ENCODE results near the gene ILKAP. TPM values are rescaled to one million over a fixed set of nuclear protein-coding genes. Genes with fewer than 3 reads are reported as not detected.

ILKAP gene
- total and polyA plus RNA-seq, 2 experiments from 2014 or later: 11.9 to 35.0 TPM

DNA sequence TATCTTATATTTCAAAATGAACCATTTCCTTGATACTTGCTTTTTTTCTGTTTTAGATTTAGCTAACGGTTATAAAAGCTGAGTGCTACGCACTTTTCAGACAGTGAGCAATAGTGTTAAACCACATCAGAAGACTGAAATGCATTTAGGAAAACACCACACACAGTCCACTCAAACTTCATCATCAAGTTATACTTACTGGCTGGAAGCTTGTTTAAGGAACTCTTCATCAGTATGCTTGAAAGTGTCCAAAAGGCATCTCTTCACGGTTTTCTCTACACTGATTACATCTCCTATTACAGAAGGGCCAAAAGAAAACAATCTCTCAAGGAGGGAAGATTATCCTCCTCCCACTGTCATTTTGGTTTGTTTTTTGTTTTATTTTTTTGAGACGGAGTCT is 19.7 kb downstream of the ILKAP start:
- Histone ChIP-seq H3K79me2 (ENCODE audit: insufficient read depth) (peaks cover 53% of the 10 kb centered on the region), H3K27me3 (replicated peaks; ENCODE audit: insufficient read depth) (no peaks in the 10 kb centered on the region), H3K4me3 (no peak overlapping the region), H3K27ac (no peak overlapping the region), H3K9me2 (ENCODE audit: insufficient read depth) (no peaks in the 10 kb centered on the region), H3K9me3 (ENCODE audit: low read depth) (no peaks in the 10 kb centered on the region), H3K9ac (no peak overlapping the region), H4K20me1 (ENCODE audit: insufficient read depth) (no peaks in the 10 kb centered on the region), H2AFZ (no peak overlapping the region), H3F3A (ENCODE audit: insufficient read depth) (0 out of 2 replicates have a peak, but pooled peaks cover 4% of the 10 kb centered on the region), H3K4me1 (ENCODE audit: insufficient read depth) (no peaks in the 10 kb centered on the region), H3K36me3 (ENCODE audit: low read depth) (peaks cover 80% of the 10 kb centered on the region), H3K4me2 (ENCODE audit: unreplicated experiment) (no peak overlapping the region)
- DNase-seq: no peak
- TF ChIP-seq EZH2phosphoT487 (IDR thresholded peaks at IDR 0.05; ENCODE audit: insufficient read depth, low read depth): no peak
- TF ChIP-seq EZH2 (IDR thresholded peaks at IDR 0.05; ENCODE audit: insufficient read depth, poor library complexity, severe bottlenecking): no peak
- 86 to 88% methylated on average over 4 of the region's 4 CpGs for WGBS, 2 experiments (ENCODE audit: low coverage in 1 of 2, low lambda C conversion rate in 2 of 2, missing lambda C conversion rate in 2 of 2)
- in situ Hi-C loops (cut with MboI): no loop called here

DNA sequence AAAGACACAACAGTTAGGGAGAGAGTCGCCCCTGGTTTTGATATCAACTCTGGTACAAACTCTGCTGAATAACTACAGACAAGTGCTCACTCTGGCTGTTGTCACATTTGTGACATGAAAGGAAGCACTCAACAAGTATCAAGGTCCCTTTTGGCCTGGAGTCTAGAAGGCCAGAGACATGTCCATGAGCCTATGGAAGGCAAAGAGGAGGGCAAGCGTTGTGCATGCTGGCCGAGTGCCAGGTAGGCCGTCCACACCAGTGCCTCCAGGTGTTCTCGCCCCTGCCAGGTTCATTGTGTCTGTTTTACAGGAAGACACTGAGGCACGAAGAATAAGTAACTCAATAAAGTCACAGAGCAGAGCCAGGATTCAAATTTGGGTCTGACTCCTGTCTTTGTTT is 21.1 kb downstream of the ILKAP start:
- no peak overlapping the region for H3K4me2 ChIP-seq (ENCODE audit: unreplicated experiment)
- H3K27me3 ChIP-seq (replicated peaks; ENCODE audit: insufficient read depth): no peaks in the 10 kb centered on the region
- H3K4me1 ChIP-seq (ENCODE audit: insufficient read depth): no peaks in the 10 kb centered on the region
- H3K9ac ChIP-seq: no peak overlapping the region
- peaks cover 80% of the 10 kb centered on the region for H3K36me3 ChIP-seq (ENCODE audit: low read depth)
- H2AFZ ChIP-seq: no peak overlapping the region
- DNase-seq: no peak
- in situ Hi-C loops (cut with MboI): no loop called here
- H3K79me2 ChIP-seq (ENCODE audit: insufficient read depth): peaks cover 48% of the 10 kb centered on the region
- no peaks in the 10 kb centered on the region for H3K9me3 ChIP-seq (ENCODE audit: low read depth)
- TF ChIP-seq EZH2 (IDR thresholded peaks at IDR 0.05; ENCODE audit: insufficient read depth, poor library complexity, severe bottlenecking) (no peak), EZH2phosphoT487 (IDR thresholded peaks at IDR 0.05; ENCODE audit: insufficient read depth, low read depth) (no peak)
- no peak overlapping the region for H3K27ac ChIP-seq
- H3F3A ChIP-seq (ENCODE audit: insufficient read depth): peaks cover 4% of the 10 kb centered on the region; the same call in 1 of the 2 replicates
- WGBS, 2 experiments (ENCODE audit: low coverage in 1 of 2, low lambda C conversion rate in 2 of 2, missing lambda C conversion rate in 2 of 2): 73 to 74% methylated on average over 6 of the region's 6 CpGs
- H3K9me2 ChIP-seq (ENCODE audit: insufficient read depth): no peaks in the 10 kb centered on the region
- H3K4me3 ChIP-seq: no peak overlapping the region
- no peaks in the 10 kb centered on the region for H4K20me1 ChIP-seq (ENCODE audit: insufficient read depth)

DNA sequence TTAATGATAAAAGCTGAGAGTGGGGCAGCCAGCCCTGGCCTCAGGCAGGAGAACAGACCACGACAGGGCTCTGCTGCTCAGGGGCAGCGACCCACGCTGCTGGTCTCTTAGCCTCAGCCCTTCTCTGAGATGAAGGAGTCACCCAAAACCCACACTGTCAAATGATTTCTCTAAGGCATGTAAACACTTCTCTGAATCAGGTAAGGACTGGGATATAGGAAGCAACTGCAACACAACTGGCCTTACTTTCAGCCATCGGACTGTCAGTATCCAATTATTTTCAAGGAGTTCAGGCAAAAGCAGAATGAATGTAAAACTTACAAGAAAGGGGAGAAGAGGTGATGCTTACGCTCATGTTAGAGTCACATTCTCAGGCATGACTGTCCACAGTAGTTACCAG is 22.9 kb downstream of the ILKAP start:
- Histone ChIP-seq H3K36me3 (ENCODE audit: low read depth) (peaks cover 83% of the 10 kb centered on the region), H3K4me1 (ENCODE audit: insufficient read depth) (no peaks in the 10 kb centered on the region), H2AFZ (no peak overlapping the region), H3K4me2 (ENCODE audit: unreplicated experiment) (no peak overlapping the region), H3K9me2 (ENCODE audit: insufficient read depth) (no peaks in the 10 kb centered on the region), H3K9ac (no peak overlapping the region), H3K79me2 (ENCODE audit: insufficient read depth) (peaks cover 47% of the 10 kb centered on the region), H3K27ac (no peak overlapping the region), H3K27me3 (replicated peaks; ENCODE audit: insufficient read depth) (no peaks in the 10 kb centered on the region), H3K9me3 (ENCODE audit: low read depth) (no peaks in the 10 kb centered on the region), H3K4me3 (no peak overlapping the region), H4K20me1 (ENCODE audit: insufficient read depth) (no peaks in the 10 kb centered on the region), H3F3A (ENCODE audit: insufficient read depth) (peaks cover 4% of the 10 kb centered on the region; the same call in 1 of the 2 replicates)
- DNase-seq: no peak
- TF ChIP-seq EZH2phosphoT487 (IDR thresholded peaks at IDR 0.05; ENCODE audit: insufficient read depth, low read depth): no peak
- TF ChIP-seq EZH2 (IDR thresholded peaks at IDR 0.05; ENCODE audit: insufficient read depth, poor library complexity, severe bottlenecking): no peak
- in situ Hi-C loops (cut with MboI): no loop called here
- WGBS, 2 experiments (ENCODE audit: low coverage in 1 of 2, low lambda C conversion rate in 2 of 2, missing lambda C conversion rate in 2 of 2): 87 to 93% methylated on average over 5 of the region's 5 CpGs

GRCh38 chr2:238176613-238177012 is 26.9 kb downstream of the ILKAP start:
- TF ChIP-seq EZH2 (IDR thresholded peaks at IDR 0.05; ENCODE audit: insufficient read depth, poor library complexity, severe bottlenecking) (no peak), EZH2phosphoT487 (IDR thresholded peaks at IDR 0.05; ENCODE audit: insufficient read depth, low read depth) (no peak)
- Histone ChIP-seq H3F3A (ENCODE audit: insufficient read depth) (peaks cover 33% of the 10 kb centered on the region), H3K9ac (no peak overlapping the region), H3K27ac (no peak overlapping the region), H3K9me2 (ENCODE audit: insufficient read depth) (no peaks in the 10 kb centered on the region), H3K9me3 (ENCODE audit: low read depth) (no peaks in the 10 kb centered on the region), H3K27me3 (replicated peaks; ENCODE audit: insufficient read depth) (no peaks in the 10 kb centered on the region), H2AFZ (no peak overlapping the region), H3K4me3 (no peak overlapping the region), H4K20me1 (ENCODE audit: insufficient read depth) (no peaks in the 10 kb centered on the region), H3K36me3 (ENCODE audit: low read depth) (peaks cover 57% of the 10 kb centered on the region), H3K4me1 (ENCODE audit: insufficient read depth) (peaks cover under 1% of the 10 kb centered on the region; the same call in 1 of the 2 replicates), H3K4me2 (ENCODE audit: unreplicated experiment) (no peak overlapping the region), H3K79me2 (ENCODE audit: insufficient read depth) (peaks cover 29% of the 10 kb centered on the region; the same call in 1 of the 2 replicates)
- DNase-seq: no peak
- in situ Hi-C loops (cut with MboI): no loop called here

DNA sequence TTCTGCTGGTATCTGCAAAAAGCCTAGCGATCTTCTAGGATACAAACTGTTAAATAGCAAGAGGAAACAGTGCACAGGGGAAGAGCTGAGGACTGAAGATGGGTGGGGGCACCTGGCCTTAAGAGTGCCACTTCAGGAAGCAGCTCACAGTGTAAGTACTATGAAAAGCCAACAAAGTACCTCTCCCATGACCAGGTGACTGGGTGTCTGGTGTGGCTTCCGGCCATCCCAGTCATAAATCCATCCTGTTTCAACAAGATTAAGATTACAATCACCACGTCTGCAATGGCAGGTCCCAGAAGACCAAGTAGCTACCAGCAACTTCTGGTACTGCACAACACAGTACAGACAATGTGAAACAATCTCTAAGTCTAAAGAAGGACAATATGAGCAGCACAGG is 28.8 kb downstream of the ILKAP start:
- Histone ChIP-seq H3K4me2 (ENCODE audit: unreplicated experiment) (no peak overlapping the region), H3F3A (ENCODE audit: insufficient read depth) (peaks cover 50% of the 10 kb centered on the region), H3K9me2 (ENCODE audit: insufficient read depth) (no peaks in the 10 kb centered on the region), H3K79me2 (ENCODE audit: insufficient read depth) (peaks cover 20% of the 10 kb centered on the region; the same call in 1 of the 2 replicates), H3K9me3 (ENCODE audit: low read depth) (no peaks in the 10 kb centered on the region), H4K20me1 (ENCODE audit: insufficient read depth) (no peaks in the 10 kb centered on the region), H3K4me1 (ENCODE audit: insufficient read depth) (peaks cover 18% of the 10 kb centered on the region), H3K27me3 (replicated peaks; ENCODE audit: insufficient read depth) (no peaks in the 10 kb centered on the region), H2AFZ (no peak overlapping the region), H3K9ac (no peak overlapping the region), H3K27ac (no peak overlapping the region), H3K36me3 (ENCODE audit: low read depth) (peaks cover 40% of the 10 kb centered on the region), H3K4me3 (no peak overlapping the region)
- 89 to 99% methylated on average over 3 of the region's 3 CpGs for WGBS, 2 experiments (ENCODE audit: low coverage in 1 of 2, low lambda C conversion rate in 2 of 2, missing lambda C conversion rate in 2 of 2)
- in situ Hi-C loops (cut with MboI): no loop called here
- no peak for DNase-seq
- TF ChIP-seq EZH2 (IDR thresholded peaks at IDR 0.05; ENCODE audit: insufficient read depth, poor library complexity, severe bottlenecking) (no peak), EZH2phosphoT487 (IDR thresholded peaks at IDR 0.05; ENCODE audit: insufficient read depth, low read depth) (no peak)

All from GM23248 (cell line).